ENCODE results near the gene AK4. TPM values are rescaled to one million over a fixed set of nuclear protein-coding genes. Genes with fewer than 3 reads are reported as not detected.

The AK4 gene
- total and polyA plus RNA-seq, 2 of the 4 experiments (the other 2 are of a cell fraction) = 12.4 to 30.3 TPM

DNA sequence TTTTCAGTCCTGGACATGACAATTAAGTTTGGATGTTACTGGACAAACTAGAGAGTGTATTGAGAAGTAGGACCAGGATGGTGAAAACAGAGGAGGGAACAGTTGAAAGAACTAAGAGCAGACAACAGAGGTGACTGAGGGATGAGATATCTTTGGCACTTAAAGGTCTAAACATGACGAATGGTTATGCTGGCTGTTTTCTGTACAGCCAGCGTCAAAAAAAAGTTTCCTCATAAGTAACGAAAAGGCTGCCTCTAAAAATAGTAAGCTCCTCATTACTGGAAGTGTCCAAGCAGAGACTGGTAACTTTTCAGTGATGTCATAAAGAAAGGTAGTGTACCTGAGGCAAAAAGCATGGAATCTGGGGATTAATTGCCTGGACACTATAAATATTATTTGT is 35.2 kb upstream of the AK4 start:
- 52% methylated on average over 3 of the region's 3 CpGs; no CpG with 5 or more reads in 1 of the 2 experiments for WGBS, 2 experiments (ENCODE audit: extremely low coverage in 2 of 2, insufficient read length in 1 of 2)
- Histone ChIP-seq H3K79me1 (ENCODE audit: low read depth in 1 of 2, low read length in 2 of 2) (no peaks in the 10 kb centered on the region), H2BK15ac (ENCODE audit: low read depth, low read length) (no peak overlapping the region), H3K56ac (ENCODE audit: extremely low read depth, insufficient read depth, low read length) (no peak overlapping the region), H3K14ac (replicated peaks; ENCODE audit: low read depth, low read length) (no peak overlapping the region), H4K5ac (ENCODE audit: low read depth, low read length) (no peak overlapping the region), H3K23ac (ENCODE audit: low read depth, low read length) (no peak overlapping the region), H3K9ac (ENCODE audit: low read depth, low read length) (no peak overlapping the region), H3K27ac (ENCODE audit: insufficient read depth, low read length) (no peak overlapping the region), H4K8ac (ENCODE audit: low read depth in 2 of 2, low read length in 2 of 2) (no peak overlapping the region), H2AK9ac (replicated peaks; ENCODE audit: low read depth, low read length, poor library complexity) (no peak overlapping the region), H3K18ac (ENCODE audit: low read depth, low read length) (no peak overlapping the region), H2BK120ac (ENCODE audit: low read depth, low read length) (no peak overlapping the region), H4K91ac (ENCODE audit: insufficient read depth, low read depth, low read length) (no peak overlapping the region), H3K9me3 (ENCODE audit: control insufficient read depth, insufficient read depth, low read length) (no peaks in the 10 kb centered on the region), H2BK20ac (ENCODE audit: low read depth, low read length) (no peak overlapping the region), H2AFZ (replicated peaks; ENCODE audit: low read length, poor library complexity) (no peak overlapping the region), H3K4me1 (ENCODE audit: control insufficient read depth, insufficient read depth, low read length) (no peaks in the 10 kb centered on the region), H3K36me3 (ENCODE audit: control insufficient read depth, insufficient read depth, low read length) (no peaks in the 10 kb centered on the region), H2BK5ac (ENCODE audit: low read depth, low read length, poor library complexity, severe bottlenecking) (no peak overlapping the region), H3K4me3 (ENCODE audit: insufficient read depth, low read depth, low read length) (no peak overlapping the region), H3K4ac (ENCODE audit: low read depth, low read length) (no peak overlapping the region), H2AK5ac (ENCODE audit: low read depth, low read length) (no peak overlapping the region), H4K20me1 (ENCODE audit: insufficient read depth, low read length) (no peaks in the 10 kb centered on the region), H3K27me3 (ENCODE audit: control insufficient read depth, insufficient read depth, low read length) (peaks cover 1% of the 10 kb centered on the region; the same call in 1 of the 2 replicates), H3K9me1 (ENCODE audit: insufficient read depth, low read length) (no peaks in the 10 kb centered on the region), H3K4me2 (ENCODE audit: low read depth, low read length) (no peak overlapping the region)
- no peak for ATAC-seq (ENCODE audit: low read depth)
- ChIA-PET POLR2A (ENCODE audit: unreplicated experiment) (no interaction called here), CTCF (no interaction called here)
- intact Hi-C loops (cut with micrococcal nuclease) = no loop called here
- in situ Hi-C loops (cut with MboI; ENCODE audit: low sequenced_read_pairs) = no loop called here
- DNase-seq = no peak
- no peak for TF ChIP-seq RFX5 (IDR thresholded peaks at IDR 0.05; ENCODE audit: low read depth, low read length)
- no peak for TF ChIP-seq RAD21 (IDR thresholded peaks at IDR 0.05; ENCODE audit: low read length)
- no peak for TF ChIP-seq MAFK (IDR thresholded peaks at IDR 0.05; ENCODE audit: low read depth, low read length)
- no peak for TF ChIP-seq FOS (IDR thresholded peaks at IDR 0.05; ENCODE audit: low read depth, low read length)
- no peak for TF ChIP-seq SMC3 (IDR thresholded peaks at IDR 0.05; ENCODE audit: low read depth, low read length)
- TF ChIP-seq, protein P1, sequence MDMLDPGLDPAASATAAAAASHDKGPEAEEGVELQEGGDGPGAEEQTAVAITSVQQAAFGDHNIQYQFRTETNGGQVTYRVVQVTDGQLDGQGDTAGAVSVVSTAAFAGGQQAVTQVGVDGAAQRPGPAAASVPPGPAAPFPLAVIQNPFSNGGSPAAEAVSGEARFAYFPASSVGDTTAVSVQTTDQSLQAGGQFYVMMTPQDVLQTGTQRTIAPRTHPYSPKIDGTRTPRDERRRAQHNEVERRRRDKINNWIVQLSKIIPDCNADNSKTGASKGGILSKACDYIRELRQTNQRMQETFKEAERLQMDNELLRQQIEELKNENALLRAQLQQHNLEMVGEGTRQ (IDR thresholded peaks at IDR 0.05; ENCODE audit: low read depth, low read length) = no peak
- TF ChIP-seq MAZ (IDR thresholded peaks at IDR 0.05; ENCODE audit: borderline replicate concordance, low read depth, low read length) = no peak
- no peak for TF ChIP-seq POLR2A (IDR thresholded peaks at IDR 0.05; ENCODE audit: low read depth, low read length)
- TF ChIP-seq NFE2L2 (IDR thresholded peaks at IDR 0.05; ENCODE audit: low read depth, low read length) = no peak
- no peak for TF ChIP-seq CHD1 (IDR thresholded peaks at IDR 0.05; ENCODE audit: low read depth, low read length)
- TF ChIP-seq BHLHE40 (IDR thresholded peaks at IDR 0.05; ENCODE audit: low read depth, low read length) = no peak
- no peak for TF ChIP-seq CEBPB (IDR thresholded peaks at IDR 0.05; ENCODE audit: low read depth, low read length)
- TF ChIP-seq, protein P2, sequence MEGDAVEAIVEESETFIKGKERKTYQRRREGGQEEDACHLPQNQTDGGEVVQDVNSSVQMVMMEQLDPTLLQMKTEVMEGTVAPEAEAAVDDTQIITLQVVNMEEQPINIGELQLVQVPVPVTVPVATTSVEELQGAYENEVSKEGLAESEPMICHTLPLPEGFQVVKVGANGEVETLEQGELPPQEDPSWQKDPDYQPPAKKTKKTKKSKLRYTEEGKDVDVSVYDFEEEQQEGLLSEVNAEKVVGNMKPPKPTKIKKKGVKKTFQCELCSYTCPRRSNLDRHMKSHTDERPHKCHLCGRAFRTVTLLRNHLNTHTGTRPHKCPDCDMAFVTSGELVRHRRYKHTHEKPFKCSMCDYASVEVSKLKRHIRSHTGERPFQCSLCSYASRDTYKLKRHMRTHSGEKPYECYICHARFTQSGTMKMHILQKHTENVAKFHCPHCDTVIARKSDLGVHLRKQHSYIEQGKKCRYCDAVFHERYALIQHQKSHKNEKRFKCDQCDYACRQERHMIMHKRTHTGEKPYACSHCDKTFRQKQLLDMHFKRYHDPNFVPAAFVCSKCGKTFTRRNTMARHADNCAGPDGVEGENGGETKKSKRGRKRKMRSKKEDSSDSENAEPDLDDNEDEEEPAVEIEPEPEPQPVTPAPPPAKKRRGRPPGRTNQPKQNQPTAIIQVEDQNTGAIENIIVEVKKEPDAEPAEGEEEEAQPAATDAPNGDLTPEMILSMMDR (conservative IDR thresholded peaks at IDR 0.05; ENCODE audit: low read depth, low read length) = no peak
- TF ChIP-seq, protein P3, sequence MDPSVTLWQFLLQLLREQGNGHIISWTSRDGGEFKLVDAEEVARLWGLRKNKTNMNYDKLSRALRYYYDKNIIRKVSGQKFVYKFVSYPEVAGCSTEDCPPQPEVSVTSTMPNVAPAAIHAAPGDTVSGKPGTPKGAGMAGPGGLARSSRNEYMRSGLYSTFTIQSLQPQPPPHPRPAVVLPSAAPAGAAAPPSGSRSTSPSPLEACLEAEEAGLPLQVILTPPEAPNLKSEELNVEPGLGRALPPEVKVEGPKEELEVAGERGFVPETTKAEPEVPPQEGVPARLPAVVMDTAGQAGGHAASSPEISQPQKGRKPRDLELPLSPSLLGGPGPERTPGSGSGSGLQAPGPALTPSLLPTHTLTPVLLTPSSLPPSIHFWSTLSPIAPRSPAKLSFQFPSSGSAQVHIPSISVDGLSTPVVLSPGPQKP (IDR thresholded peaks at IDR 0.05; ENCODE audit: borderline replicate concordance, low read depth, low read length) = no peak
- TF ChIP-seq RCOR1 (IDR thresholded peaks at IDR 0.05; ENCODE audit: insufficient replicate concordance, low read length) = no peak
- TF ChIP-seq MXI1 (IDR thresholded peaks at IDR 0.05; ENCODE audit: borderline replicate concordance, low read depth, low read length) = no peak
- no TSS peak for BruUV-seq (replicated peaks)
- dilution Hi-C loops (cut with HindIII; ENCODE audit: low sequenced_read_pairs, unreplicated experiment) = no loop called here

Data from IMR-90 (cell line).